DOHH2 (cell line): ENCODE measurements around the gene NLGN1.

Source experiments
- EZH2phosphoT487 ChIP-seq: fragments of 200-600 bp; sonication (generic); IDR thresholded peaks from 2 replicates; pipeline ENCODE4 v1.6.1; 2017; ENCODE audit warnings: borderline replicate concordance, mild to moderate bottlenecking, antibody characterized with exemption, low read length, moderate library complexity, mixed read lengths
- TF ChIP-seq, protein P1 (sequence below): fragments of 200-600 bp; sonication (generic); IDR thresholded peaks from one replicate; pipeline ENCODE4 v1.5.1; 2014; ENCODE audit warnings: antibody characterized with exemption, mild to moderate bottlenecking, low read depth, low read length; ENCODE audit not compliant: poor library complexity, severe bottlenecking

DNA sequence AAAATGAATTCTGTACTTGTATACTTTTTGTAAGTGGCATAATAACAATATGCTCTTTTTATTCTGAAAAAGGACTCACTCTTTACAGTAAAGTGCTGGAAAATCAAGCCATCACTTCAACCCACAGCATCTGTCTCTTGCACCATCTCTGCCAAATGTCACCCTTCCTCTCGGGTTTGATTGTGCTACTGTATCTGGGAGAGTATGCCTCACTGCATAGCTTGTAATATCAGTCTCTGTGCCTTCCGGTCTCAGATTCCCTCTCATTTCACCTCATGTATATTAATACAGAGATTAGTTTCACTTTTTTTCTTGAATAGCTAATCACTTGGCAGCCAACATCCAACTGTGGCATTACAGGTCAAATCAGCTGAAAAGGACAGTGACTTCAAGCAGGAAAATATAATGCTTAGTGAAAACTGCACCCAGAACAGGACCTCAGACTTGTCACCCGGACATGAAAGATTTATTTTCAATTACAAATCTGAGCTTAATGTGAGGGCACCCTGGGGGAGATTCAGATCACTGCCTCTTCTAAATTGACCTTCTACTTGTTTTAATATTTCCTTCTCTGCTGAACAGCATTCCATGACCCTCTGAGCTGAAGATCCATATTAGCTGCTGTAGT is 855.8 kb downstream of the NLGN1 start:
- TF ChIP-seq, protein P1, sequence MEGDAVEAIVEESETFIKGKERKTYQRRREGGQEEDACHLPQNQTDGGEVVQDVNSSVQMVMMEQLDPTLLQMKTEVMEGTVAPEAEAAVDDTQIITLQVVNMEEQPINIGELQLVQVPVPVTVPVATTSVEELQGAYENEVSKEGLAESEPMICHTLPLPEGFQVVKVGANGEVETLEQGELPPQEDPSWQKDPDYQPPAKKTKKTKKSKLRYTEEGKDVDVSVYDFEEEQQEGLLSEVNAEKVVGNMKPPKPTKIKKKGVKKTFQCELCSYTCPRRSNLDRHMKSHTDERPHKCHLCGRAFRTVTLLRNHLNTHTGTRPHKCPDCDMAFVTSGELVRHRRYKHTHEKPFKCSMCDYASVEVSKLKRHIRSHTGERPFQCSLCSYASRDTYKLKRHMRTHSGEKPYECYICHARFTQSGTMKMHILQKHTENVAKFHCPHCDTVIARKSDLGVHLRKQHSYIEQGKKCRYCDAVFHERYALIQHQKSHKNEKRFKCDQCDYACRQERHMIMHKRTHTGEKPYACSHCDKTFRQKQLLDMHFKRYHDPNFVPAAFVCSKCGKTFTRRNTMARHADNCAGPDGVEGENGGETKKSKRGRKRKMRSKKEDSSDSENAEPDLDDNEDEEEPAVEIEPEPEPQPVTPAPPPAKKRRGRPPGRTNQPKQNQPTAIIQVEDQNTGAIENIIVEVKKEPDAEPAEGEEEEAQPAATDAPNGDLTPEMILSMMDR: no peak
- TF ChIP-seq EZH2phosphoT487: no peak
